ENCODE results near the gene CAV3. TPM values are rescaled to one million over a fixed set of nuclear protein-coding genes. Genes with fewer than 3 reads are reported as not detected.

Gene CAV3
- total RNA-seq, 1 experiment from 2014 or later, result not detected

GRCh38 chr3:8738639-8739038 lies 5.0 kb downstream of the CAV3 start:
- H3K9me3 Mint-ChIP-seq (ENCODE audit: unreplicated experiment), result no peaks in the 10 kb centered on the region
- no peak overlapping the region for H3K27ac Mint-ChIP-seq (ENCODE audit: unreplicated experiment)
- H3K9me3 ChIP-seq, result no peaks in the 10 kb centered on the region
- H3K36me3 Mint-ChIP-seq (ENCODE audit: insufficient read depth, unreplicated experiment), result no peaks in the 10 kb centered on the region
- no peak for TF ChIP-seq CTCF (IDR thresholded peaks at IDR 0.05; ENCODE audit: insufficient read depth in 1 of 2, low read depth in 1 of 2, low read length in 1 of 2, severe bottlenecking in 1 of 2, unreplicated experiment in 1 of 2)
- H3K36me3 ChIP-seq (ENCODE audit: control insufficient read depth, insufficient read depth, low read length), result no peaks in the 10 kb centered on the region
- CTCF ChIA-PET, result no interaction called here
- BruUV-seq (replicated peaks), result no TSS peak
- H3K4me1 ChIP-seq, result peaks cover 30% of the 10 kb centered on the region
- no peaks in the 10 kb centered on the region for H3K27me3 Mint-ChIP-seq (ENCODE audit: insufficient read depth, unreplicated experiment)
- intact Hi-C loops (cut with micrococcal nuclease; ENCODE audit: unreplicated experiment), result no loop called here
- POLR2A ChIA-PET, result no interaction called here
- no peak for DNase-seq
- no peaks in the 10 kb centered on the region for H3K27me3 ChIP-seq (replicated peaks; ENCODE audit: control insufficient read depth, insufficient read depth, low read length)
- peaks cover 15% of the 10 kb centered on the region for H3K4me1 Mint-ChIP-seq (ENCODE audit: low read depth, unreplicated experiment)
- H3K4me3 ChIP-seq (ENCODE audit: low read depth, low read length), result no peak overlapping the region
- H3K4me3 Mint-ChIP-seq (ENCODE audit: unreplicated experiment), result no peak overlapping the region

- POLR2A ChIA-PET, result no interaction called here
Observed at GRCh38 chr3:8739757-8740504, 6.3 kb downstream of the CAV3 start.

More at GRCh38 chr3:8739757-8740504, 6.3 kb downstream of the CAV3 start:
- peaks cover 30% of the 10 kb centered on the region for H3K4me1 ChIP-seq
- Mint-ChIP-seq H3K27me3 (ENCODE audit: insufficient read depth, unreplicated experiment) (no peaks in the 10 kb centered on the region), H3K27ac (ENCODE audit: unreplicated experiment) (peak overlapping the region; percentile 21), H3K4me1 (ENCODE audit: low read depth, unreplicated experiment) (peaks cover 15% of the 10 kb centered on the region), H3K36me3 (ENCODE audit: insufficient read depth, unreplicated experiment) (no peaks in the 10 kb centered on the region), H3K4me3 (ENCODE audit: unreplicated experiment) (no peak overlapping the region), H3K9me3 (ENCODE audit: unreplicated experiment) (no peaks in the 10 kb centered on the region)
- intact Hi-C loops (cut with micrococcal nuclease; ENCODE audit: unreplicated experiment), result no loop called here
- H3K4me3 ChIP-seq (ENCODE audit: low read depth, low read length), result no peak overlapping the region
- no peak for TF ChIP-seq CTCF (IDR thresholded peaks at IDR 0.05; ENCODE audit: insufficient read depth in 1 of 2, low read depth in 1 of 2, low read length in 1 of 2, severe bottlenecking in 1 of 2, unreplicated experiment in 1 of 2)
- H3K9me3 ChIP-seq, result no peaks in the 10 kb centered on the region
- BruUV-seq (replicated peaks), result no TSS peak
- CTCF ChIA-PET, result no interaction called here
- DNase-seq, result peak in 1 of 2 experiments; percentile 12
- H3K27me3 ChIP-seq (replicated peaks; ENCODE audit: control insufficient read depth, insufficient read depth, low read length), result no peaks in the 10 kb centered on the region
- H3K36me3 ChIP-seq (ENCODE audit: control insufficient read depth, insufficient read depth, low read length), result no peaks in the 10 kb centered on the region

Data from Caco-2 (cell line).